H1 (cell line): ENCODE measurements around the gene SEPTIN1. TPM values are rescaled to one million over a fixed set of nuclear protein-coding genes. Genes with fewer than 3 reads are reported as not detected.

Experiments
- CTCF ChIA-PET: fragments of 300-600 bp; sonication (Branson Sonifier 250); formaldehyde crosslinking; loops from one replicate; lab custom pipeline; 2021; ENCODE audit not compliant: partially characterized antibody; lab: Charles Lee
- POLR2A ChIA-PET: fragments of 300-600 bp; sonication (Branson Sonifier 250); formaldehyde crosslinking; loops from one replicate; lab custom pipeline; 2021; ENCODE audit warnings: inconsistent platforms; ENCODE audit not compliant: partially characterized antibody; lab: Charles Lee
- DNase-seq, 2 experiments: peaks; one replicate each; pipeline versions ENCODE4 v3.0.0 to v3.0.0-alpha.2; 2010 to 2022; ENCODE audit warnings: low spot score in 2 of 2, low read depth in 1 of 2, mixed read lengths in 1 of 2
- FAIRE-seq: peaks from 2 replicates; lab custom pipeline; 2011; peaks lifted over from hg19 to GRCh38; lab: Jason Lieb, UNC
- H2AFZ ChIP-seq: 2 replicates; pipeline ENCODE4 v1.8.1; 2012; ENCODE audit warnings: low read length, inconsistent platforms
- H2AK5ac ChIP-seq: 2 replicates; pipeline ENCODE4 v1.6.1; 2013; ENCODE audit warnings: low read depth, low read length
- H2BK120ac ChIP-seq: replicated peaks from 2 replicates; pipeline ENCODE3; 2013; ENCODE audit warnings: low read depth, low read length, inconsistent platforms
- H2BK12ac ChIP-seq: 2 replicates; pipeline ENCODE4 v1.6.1; 2013; ENCODE audit warnings: low read depth, low read length
- H2BK15ac ChIP-seq: 2 replicates; pipeline ENCODE4 v1.6.1; 2013; ENCODE audit warnings: low read length
- H2BK20ac ChIP-seq: 2 replicates; pipeline ENCODE4 v1.6.1; 2013; ENCODE audit warnings: low read length
- H2BK5ac ChIP-seq: 2 replicates; pipeline ENCODE4 v1.6.1; 2013; ENCODE audit warnings: low read depth, low read length
- H3K14ac ChIP-seq: 2 replicates; pipeline ENCODE4 v1.6.1; 2013; ENCODE audit warnings: inconsistent platforms; ENCODE audit not compliant: insufficient read length
- H3K18ac ChIP-seq: 2 replicates; pipeline ENCODE4 v1.6.1; 2013; ENCODE audit warnings: low read length; ENCODE audit errors: extremely low read depth
- H3K23ac ChIP-seq: 2 replicates; pipeline ENCODE4 v1.6.1; 2013; ENCODE audit warnings: inconsistent platforms; ENCODE audit not compliant: insufficient read length
- H3K23me2 ChIP-seq: 2 replicates; pipeline ENCODE4 v1.6.1; 2013; ENCODE audit warnings: low read depth, low read length
- H3K27ac ChIP-seq: 2 replicates; pipeline ENCODE4 v1.6.1; 2011; ENCODE audit warnings: low read depth, low read length, inconsistent platforms
- H3K27me3 ChIP-seq, 4 experiments: replicated peaks in 1 of 4; 1 replicate in 1 of 4; 2 replicates in 3 of 4; pipeline versions ENCODE4 v1.6.1 to v1.8.1; 2011 to 2013; ENCODE audit warnings: low read length in 3 of 4, mild to moderate bottlenecking in 3 of 4, inconsistent platforms in 2 of 4, mixed read lengths in 2 of 4, moderate library complexity in 1 of 4; ENCODE audit not compliant: control insufficient read depth in 3 of 4, insufficient read depth in 3 of 4; ENCODE audit errors: extremely low read depth in 1 of 4
- H3K36me3 ChIP-seq, 4 experiments: 2 replicates each; pipeline versions ENCODE4 v1.6.1 to v1.8.1; 2011 to 2013; ENCODE audit warnings: mild to moderate bottlenecking in 4 of 4, low read length in 3 of 4, moderate library complexity in 2 of 4, control low read depth in 1 of 4, inconsistent platforms in 1 of 4; ENCODE audit not compliant: insufficient read depth in 4 of 4, control insufficient read depth in 2 of 4
- H3K4ac ChIP-seq: replicated peaks from 2 replicates; pipeline ENCODE3; 2013; ENCODE audit warnings: low read length, low read depth, mixed read lengths, inconsistent platforms; ENCODE audit not compliant: insufficient read length
- H3K4me1 ChIP-seq, 4 experiments: replicated peaks in 1 of 4; 1 replicate in 1 of 4; 2 replicates in 3 of 4; pipeline versions ENCODE4 v1.6.1 to v1.8.1; 2011 to 2013; ENCODE audit warnings: low read length in 3 of 4, inconsistent platforms in 2 of 4, mixed read lengths in 1 of 4; ENCODE audit not compliant: insufficient read depth in 4 of 4, control insufficient read depth in 3 of 4
- H3K4me2 ChIP-seq, 2 experiments: 2 replicates each; pipeline versions ENCODE4 v1.6.1 to v1.8.1; 2011 to 2013; ENCODE audit warnings: low read depth in 2 of 2, low read length in 2 of 2, control low read depth in 1 of 2, inconsistent platforms in 1 of 2, mild to moderate bottlenecking in 1 of 2; ENCODE audit not compliant: insufficient read depth in 1 of 2
- H3K4me3 ChIP-seq, 4 experiments: fragments of 200-600, 300-600 bp in 1 of 4; sonication (generic), shearing (Covaris generic), sonication (Bioruptor Twin) in 1 of 4; 2 replicates each; pipeline versions ENCODE4 v1.5.1 to v1.8.1; 2011 to 2016; ENCODE audit warnings: low read length in 4 of 4, low read depth in 3 of 4, control low read depth in 2 of 4, inconsistent platforms in 2 of 4, mild to moderate bottlenecking in 2 of 4, mixed read lengths in 1 of 4, moderate library complexity in 1 of 4; ENCODE audit not compliant: insufficient read depth in 2 of 4; ENCODE audit errors: extremely low read depth in 1 of 4
- H3K56ac ChIP-seq: replicated peaks from 2 replicates; pipeline ENCODE3; 2013; ENCODE audit warnings: low read depth, mild to moderate bottlenecking, mixed read lengths, low read length, inconsistent platforms; ENCODE audit not compliant: insufficient read length
- H3K79me1 ChIP-seq: 2 replicates; pipeline ENCODE4 v1.6.1; 2013; ENCODE audit warnings: low read depth, low read length, control low read depth
- H3K79me2 ChIP-seq, 2 experiments: 2 replicates each; pipeline versions ENCODE4 v1.6.1 to v1.8.1; 2012 to 2013; ENCODE audit warnings: low read length in 2 of 2, mild to moderate bottlenecking in 2 of 2, inconsistent platforms in 1 of 2; ENCODE audit not compliant: insufficient read depth in 2 of 2, control insufficient read depth in 1 of 2
- H3K9ac ChIP-seq, 4 experiments: replicated peaks in 1 of 4; 1 replicate in 1 of 4; 2 replicates in 3 of 4; pipeline versions ENCODE4 v1.6.1 to v1.8.1; 2011 to 2013; ENCODE audit warnings: low read depth in 3 of 4, low read length in 3 of 4, control low read depth in 2 of 4, mild to moderate bottlenecking in 2 of 4, moderate library complexity in 2 of 4, inconsistent platforms in 1 of 4; ENCODE audit errors: extremely low read depth in 1 of 4
- H3K9me3 ChIP-seq, 2 experiments: 2 replicates each; pipeline versions ENCODE4 v1.6.1 to v1.8.1; 2012 to 2013; ENCODE audit warnings: mild to moderate bottlenecking in 2 of 2, moderate library complexity in 2 of 2, control low read depth in 1 of 2, inconsistent platforms in 1 of 2, low read depth in 1 of 2, low read length in 1 of 2, mixed read lengths in 1 of 2; ENCODE audit not compliant: insufficient read depth in 2 of 2
- H4K20me1 ChIP-seq, 2 experiments: replicated peaks in 1 of 2; 2 replicates each; pipeline versions ENCODE3 to v1.8.1; 2011 to 2013; ENCODE audit warnings: inconsistent platforms in 2 of 2, low read length in 2 of 2, mild to moderate bottlenecking in 1 of 2; ENCODE audit not compliant: insufficient read depth in 2 of 2, control insufficient read depth in 1 of 2
- H4K5ac ChIP-seq: 2 replicates; pipeline ENCODE4 v1.6.1; 2013; ENCODE audit warnings: low read length, low read depth, mixed read lengths, inconsistent platforms; ENCODE audit not compliant: insufficient read length
- H4K8ac ChIP-seq: 2 replicates; pipeline ENCODE4 v1.8.0; 2013; ENCODE audit warnings: mild to moderate bottlenecking, moderate library complexity, low read length, inconsistent platforms; ENCODE audit not compliant: insufficient read depth; ENCODE audit errors: extremely low read depth
- H4K91ac ChIP-seq: replicated peaks from 2 replicates; pipeline ENCODE3; 2013; ENCODE audit warnings: low read length, mixed read lengths, inconsistent platforms; ENCODE audit not compliant: insufficient read length
- ASH2L ChIP-seq: fragments of 200-600, 300-600 bp; sonication (generic); IDR thresholded peaks from one replicate; pipeline ENCODE4 v1.7.1; 2017; ENCODE audit warnings: low read length
- POLR2A ChIP-seq, 2 experiments: IDR thresholded peaks; 1 replicate in 1 of 2; 2 replicates in 1 of 2; pipeline ENCODE4 v1.6.1; 2011; ENCODE audit warnings: low read depth in 2 of 2, low read length in 2 of 2, mild to moderate bottlenecking in 2 of 2; ENCODE audit errors: control extremely low read depth in 1 of 2
- POLR2AphosphoS5 ChIP-seq: IDR thresholded peaks from 2 replicates; pipeline ENCODE4 v1.6.1; 2011; ENCODE audit warnings: low read depth, low read length
- SIX5 ChIP-seq: IDR thresholded peaks from 2 replicates; pipeline ENCODE4 v1.6.1; 2011; ENCODE audit warnings: mild to moderate bottlenecking, low read depth, low read length
- TAF1 ChIP-seq: IDR thresholded peaks from 2 replicates; pipeline ENCODE4 v1.6.1; 2011; ENCODE audit warnings: mild to moderate bottlenecking, low read depth, low read length
- TAF7 ChIP-seq: optimal IDR thresholded peaks from 2 replicates; pipeline ENCODE3; 2011; ENCODE audit warnings: low read depth, mild to moderate bottlenecking, inconsistent platforms, low read length, moderate library complexity, borderline replicate concordance
- WGBS, 2 experiments: shearing (Covaris generic) in 1 of 2; methylation state at CpG; one replicate each; pipeline versions ENCODE4 v1.1.6 to v1.1.7; 2013 to 2015; ENCODE audit warnings: low lambda C conversion rate in 2 of 2, mixed read lengths in 2 of 2, inconsistent platforms in 1 of 2, low coverage in 1 of 2, missing lambda C conversion rate in 1 of 2; ENCODE audit not compliant: insufficient replicate concordance in 2 of 2, insufficient coverage in 1 of 2, insufficient read length in 1 of 2; ENCODE audit errors: extremely low coverage in 1 of 2, missing lambda C conversion rate in 1 of 2; 5-methylcytosine and 5-hydroxymethylcytosine counted together
- polyA plus RNA-seq, 7 experiments: library from polyadenylated mRNA; depleted of rRNA in 3 of 7; stranded (reverse) in 5 of 7; unstranded in 2 of 7; fragments of >200 nt in 5 of 7; fragments of 200-250 nt in 2 of 7; gene quantifications; 1 replicate in 5 of 7; 2 replicates in 1 of 7; 4 replicates in 1 of 7; pipeline versions ENCODE4 v1.2.1 to v1.2.3, GENCODE V29; 2011 to 2013; ENCODE audit warnings: missing spikeins in 2 of 7, mixed read lengths in 2 of 7
- total RNA-seq: library from RNA; stranded (reverse); fragmentation: NEBNext Ultra II Directional; extraction: Animal tissue kit (Norgen Biotek cat#: 25700); gene quantifications from 2 replicates; pipeline ENCODE4 v1.2.1, GENCODE V29; 2021

The SEPTIN1 gene
- total and polyA plus RNA-seq, 2 of the 8 experiments (the other 6 are each of a cell fraction or from before 2014, with no cell fraction given), result 0.24 to 1.4 TPM

GRCh38 chr16:30377812-30378235, 4.5 kb downstream of the SEPTIN1 start:
- Histone ChIP-seq H2BK20ac (no peak overlapping the region), H3K4me2 (peak overlapping the region; percentile 80 to 81), H3K79me1 (no peaks in the 10 kb centered on the region), H2AFZ (no peak overlapping the region), H3K9ac (peak overlapping the region; percentile 57 to 63 (median 60); a peak in 6 of 7 replicates), H3K14ac (no peak overlapping the region), H3K27me3 (no peaks in the 10 kb centered on the region), H3K36me3 (no peaks in the 10 kb centered on the region), H2BK15ac (no peak overlapping the region), H3K27ac (peak overlapping the region; percentile 92), H2BK5ac (no peak overlapping the region; the same call in none of the 2 replicates), H2BK120ac (no peak overlapping the region), H3K9me3 (no peaks in the 10 kb centered on the region), H3K56ac (peak overlapping the region; percentile 80), H4K5ac (peak overlapping the region; percentile 77), H4K8ac (peak overlapping the region; percentile 97), H3K4ac (peak overlapping the region; percentile 92), H3K23me2 (peaks cover 10% of the 10 kb centered on the region), H4K20me1 (no peaks in the 10 kb centered on the region), H3K18ac (peak overlapping the region; percentile 81; the same call in 1 of the 2 replicates), H3K79me2 (no peaks in the 10 kb centered on the region), H3K4me1 (peaks cover 0 to 9% (median 5%) of the 10 kb centered on the region in 4 experiments; a peak in 5 of 7 replicates), H3K23ac (no peak overlapping the region), H2AK5ac (no peak overlapping the region), H2BK12ac (no peak overlapping the region), H3K4me3 (peak overlapping the region; percentile 53 to 88 (median 66)), H4K91ac (peak overlapping the region; percentile 69)
- 1% methylated on average over 35 of the region's 39 CpGs; no CpG with 5 or more reads in 1 of the 2 experiments for WGBS, 2 experiments
- ChIA-PET CTCF (interaction anchor here (0.6 to 2.3 kb wide), 3 partner anchors 15 to 29 kb away, joined by 3 to 4 read pairs (median 3); partner anchors contain the start of genes ZNF48 and ZNF771), POLR2A (interaction anchor here (0.9 to 13.6 kb wide), 5 partner anchors 9 to 33 kb away, joined by 3 to 151 read pairs (median 4); partner anchors contain the start of genes CD2BP2, ZNF48 and ZNF771)
- FAIRE-seq, result no peak
- no peak for DNase-seq
- TF ChIP-seq TAF1 (0 out of 2 replicates have a peak, but pooled peaks have one; percentile 56), POLR2AphosphoS5 (peak; percentile 55; the same call in 1 of the 2 replicates), TAF7 (peak; percentile 38), POLR2A (IDR thresholded peaks at IDR 0.05; ENCODE audit: control extremely low read depth in 1 of 2, low read depth in 2 of 2, low read length in 2 of 2) (peak; percentile 61 to 63), ASH2L (peak; percentile 96), SIX5 (no peak)
